SU-DHL-6 (cell line): ENCODE results near the gene MEGF10.

ENCODE experiments used
- H2AFZ ChIP-seq: fragments of 200-600 bp; sonication (generic); 2 replicates; pipeline ENCODE4 v1.6.1; 2014; ENCODE audit warnings: low read depth, mild to moderate bottlenecking, moderate library complexity, mixed read lengths, antibody characterized with exemption, low read length; ENCODE audit not compliant: severe bottlenecking
- H3F3A ChIP-seq: fragments of 200-600 bp; shearing (Covaris generic); 2 replicates; pipeline ENCODE4 v1.6.0; 2016; ENCODE audit warnings: antibody characterized with exemption, mild to moderate bottlenecking; ENCODE audit not compliant: insufficient read depth
- H3K27ac ChIP-seq: fragments of 200-600 bp; sonication (generic); 2 replicates; pipeline ENCODE4 v1.5.1; 2016; ENCODE audit warnings: low read depth, mild to moderate bottlenecking, low read length, moderate library complexity, mixed read lengths
- H3K27me3 ChIP-seq: fragments of 200-600 bp; sonication (generic), shearing (Covaris generic); 2 replicates; pipeline ENCODE4 v1.6.0; 2014; ENCODE audit warnings: mild to moderate bottlenecking, low read length
- H3K36me3 ChIP-seq: fragments of 200-600 bp; sonication (generic); 2 replicates; pipeline ENCODE4 v1.6.1; 2014; ENCODE audit warnings: mild to moderate bottlenecking, low read length, mixed read lengths
- H3K4me2 ChIP-seq: fragments of 300-600, 200-600 bp; shearing (Covaris generic), sonication (generic); 2 replicates; pipeline ENCODE4 v1.6.0; 2014; ENCODE audit warnings: low read length, low read depth, mild to moderate bottlenecking; ENCODE audit not compliant: poor library complexity, severe bottlenecking
- H3K4me3 ChIP-seq: fragments of 200-600 bp; sonication (generic); 2 replicates; pipeline ENCODE4 v1.5.1; 2014; ENCODE audit warnings: antibody characterized with exemption, low read length, mild to moderate bottlenecking, mixed read lengths; ENCODE audit not compliant: insufficient read depth, poor library complexity, severe bottlenecking
- H3K79me2 ChIP-seq: fragments of 200-600 bp; sonication (generic); 2 replicates; pipeline ENCODE4 v1.6.1; 2014; ENCODE audit warnings: mild to moderate bottlenecking, low read length, moderate library complexity; ENCODE audit not compliant: insufficient read depth
- H3K9ac ChIP-seq: fragments of 200-600 bp; sonication (generic); 2 replicates; pipeline ENCODE4 v1.7.0; 2014; ENCODE audit warnings: mild to moderate bottlenecking, low read length
- H3K9me2 ChIP-seq: fragments of 200-600 bp; sonication (generic); replicated peaks from 2 replicates; pipeline ENCODE4 v1.6.1; 2014; ENCODE audit warnings: low read length; ENCODE audit not compliant: insufficient read depth
- H3K9me3 ChIP-seq: fragments of 200-600 bp; sonication (generic); 2 replicates; pipeline ENCODE4 v1.6.1; 2014; ENCODE audit warnings: low read length, mixed read lengths; ENCODE audit not compliant: insufficient read depth
- H4K20me1 ChIP-seq: fragments of 200-600 bp; sonication (generic); 2 replicates; pipeline ENCODE4 v1.6.1; 2014; ENCODE audit warnings: low read depth, mild to moderate bottlenecking, antibody characterized with exemption, low read length, moderate library complexity, mixed read lengths
- EZH2phosphoT487 ChIP-seq: fragments of 200-600 bp; sonication (generic), shearing (Covaris generic); conservative IDR thresholded peaks from 2 replicates; pipeline ENCODE4 v1.6.1; 2018; ENCODE audit warnings: mild to moderate bottlenecking, antibody characterized with exemption, low read length, moderate library complexity, mixed read lengths
- TF ChIP-seq, protein P1 (sequence below): fragments of 200-600 bp; sonication (generic); IDR thresholded peaks from one replicate; pipeline ENCODE4 v1.5.1; 2017; ENCODE audit warnings: antibody characterized with exemption, mild to moderate bottlenecking, low read length, moderate library complexity; ENCODE audit not compliant: insufficient read depth, poor library complexity, severe bottlenecking

Gene MEGF10

GRCh38 chr5:127288676-127289075 is 1.9 kb upstream of the MEGF10 start:
- Histone ChIP-seq H3K9me2 (no peaks in the 10 kb centered on the region), H3K4me3 (no peak overlapping the region), H3K4me2 (no peak overlapping the region), H4K20me1 (no peaks in the 10 kb centered on the region), H3F3A (no peaks in the 10 kb centered on the region), H3K9me3 (no peaks in the 10 kb centered on the region), H2AFZ (no peak overlapping the region), H3K9ac (no peak overlapping the region), H3K79me2 (no peaks in the 10 kb centered on the region), H3K36me3 (no peaks in the 10 kb centered on the region), H3K27ac (no peak overlapping the region), H3K27me3 (no peaks in the 10 kb centered on the region)
- TF ChIP-seq, protein P1, sequence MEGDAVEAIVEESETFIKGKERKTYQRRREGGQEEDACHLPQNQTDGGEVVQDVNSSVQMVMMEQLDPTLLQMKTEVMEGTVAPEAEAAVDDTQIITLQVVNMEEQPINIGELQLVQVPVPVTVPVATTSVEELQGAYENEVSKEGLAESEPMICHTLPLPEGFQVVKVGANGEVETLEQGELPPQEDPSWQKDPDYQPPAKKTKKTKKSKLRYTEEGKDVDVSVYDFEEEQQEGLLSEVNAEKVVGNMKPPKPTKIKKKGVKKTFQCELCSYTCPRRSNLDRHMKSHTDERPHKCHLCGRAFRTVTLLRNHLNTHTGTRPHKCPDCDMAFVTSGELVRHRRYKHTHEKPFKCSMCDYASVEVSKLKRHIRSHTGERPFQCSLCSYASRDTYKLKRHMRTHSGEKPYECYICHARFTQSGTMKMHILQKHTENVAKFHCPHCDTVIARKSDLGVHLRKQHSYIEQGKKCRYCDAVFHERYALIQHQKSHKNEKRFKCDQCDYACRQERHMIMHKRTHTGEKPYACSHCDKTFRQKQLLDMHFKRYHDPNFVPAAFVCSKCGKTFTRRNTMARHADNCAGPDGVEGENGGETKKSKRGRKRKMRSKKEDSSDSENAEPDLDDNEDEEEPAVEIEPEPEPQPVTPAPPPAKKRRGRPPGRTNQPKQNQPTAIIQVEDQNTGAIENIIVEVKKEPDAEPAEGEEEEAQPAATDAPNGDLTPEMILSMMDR = no peak
- TF ChIP-seq EZH2phosphoT487 = no peak

DNA sequence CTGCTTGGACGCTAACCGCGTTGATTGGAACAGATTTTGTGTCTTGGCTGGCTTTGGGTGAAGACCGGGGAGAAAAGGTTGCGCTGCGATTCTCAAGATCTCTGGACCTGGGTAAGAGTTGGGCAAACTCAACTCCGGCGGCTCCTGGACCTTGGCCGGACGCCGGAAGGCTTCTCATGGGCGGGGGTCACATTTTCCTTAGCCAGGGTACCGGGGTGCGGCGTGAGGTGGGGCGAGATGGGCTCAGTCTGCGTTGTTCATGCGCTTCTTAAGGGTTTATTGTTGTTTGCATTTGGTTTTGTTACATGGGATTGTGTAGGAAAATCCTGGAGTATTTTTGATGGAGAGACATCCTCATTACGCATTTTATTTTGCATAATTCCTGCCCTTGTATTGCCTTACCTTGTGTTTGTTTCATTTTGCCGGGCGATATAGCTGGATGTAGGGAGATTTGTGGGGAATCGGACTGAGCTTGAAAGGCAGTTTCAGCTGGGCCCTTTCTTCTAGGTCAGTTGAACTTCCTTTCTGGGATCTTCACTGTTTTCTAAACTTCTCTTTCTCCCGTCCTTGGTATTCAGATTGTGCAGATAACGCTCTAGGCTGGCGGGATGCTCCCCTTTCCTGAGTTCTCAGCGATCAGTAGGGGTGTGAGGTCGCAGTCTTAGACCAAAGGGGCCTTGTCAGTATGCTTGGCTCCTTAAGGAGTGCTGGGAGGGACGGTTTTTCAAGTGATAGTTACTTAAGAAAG is 524 bp downstream of the MEGF10 start:
- Histone ChIP-seq H3K9ac (no peak overlapping the region), H4K20me1 (no peaks in the 10 kb centered on the region), H3K79me2 (no peaks in the 10 kb centered on the region), H3K9me3 (no peaks in the 10 kb centered on the region), H3F3A (no peaks in the 10 kb centered on the region), H2AFZ (no peak overlapping the region), H3K27ac (no peak overlapping the region), H3K9me2 (no peaks in the 10 kb centered on the region), H3K4me3 (no peak overlapping the region), H3K4me2 (no peak overlapping the region), H3K36me3 (no peaks in the 10 kb centered on the region), H3K27me3 (no peaks in the 10 kb centered on the region)
- no peak for TF ChIP-seq EZH2phosphoT487
- TF ChIP-seq, protein P1 = no peak

GRCh38 chr5:127292030-127292735 is 1.6 kb downstream of the MEGF10 start:
- Histone ChIP-seq H3F3A (no peaks in the 10 kb centered on the region), H3K36me3 (no peaks in the 10 kb centered on the region), H2AFZ (no peak overlapping the region), H3K79me2 (no peaks in the 10 kb centered on the region), H3K27ac (no peak overlapping the region), H3K27me3 (no peaks in the 10 kb centered on the region), H3K4me3 (no peak overlapping the region), H3K9ac (no peak overlapping the region), H3K9me2 (no peaks in the 10 kb centered on the region), H4K20me1 (no peaks in the 10 kb centered on the region), H3K9me3 (no peaks in the 10 kb centered on the region), H3K4me2 (no peak overlapping the region)
- no peak for TF ChIP-seq EZH2phosphoT487
- TF ChIP-seq, protein P1 = no peak
